B cell (primary cell): ENCODE results near the gene PCDHB16. TPM values are rescaled to one million over a fixed set of nuclear protein-coding genes. Genes with fewer than 3 reads are reported as not detected.
"Not testable (repeated sequence)": the region's sequence is repeated elsewhere in the genome, so short reads cannot be mapped to it uniquely, and the experiment has no call there.

Source experiments
- ATAC-seq: fragments of 200-7000 bp; cut with Tn5 transposase; one replicate; pipeline ENCODE4 v1.10.0; 2021; ENCODE audit warnings: low read depth, mild to moderate bottlenecking, moderate number of reproducible peaks, moderate library complexity
- CTCF ChIA-PET: fragments of 350-600 bp; sonication (Branson Sonifier 250); formaldehyde crosslinking; loops from one replicate; lab custom pipeline; 2021; ENCODE audit warnings: antibody characterized with exemption, inconsistent platforms; lab: Charles Lee
- POLR2A ChIA-PET: fragments of 350-600 bp; sonication (Branson Sonifier 250); formaldehyde crosslinking; loops from one replicate; lab custom pipeline; 2021; ENCODE audit warnings: antibody characterized with exemption; lab: Charles Lee
- DNase-seq: peaks from one replicate; pipeline ENCODE4 v3.0.0; 2013
- H2AFZ ChIP-seq: 2 replicates; pipeline ENCODE4 v1.6.1; 2012; ENCODE audit warnings: mild to moderate bottlenecking, low read depth, low read length; ENCODE audit not compliant: insufficient read depth, poor library complexity, severe bottlenecking
- H3K27ac ChIP-seq, 2 donors: 1 replicate in 1 of 2; 2 replicates in 1 of 2; pipeline ENCODE4 v1.5.1; 2012 to 2013; ENCODE audit warnings: low read length in 2 of 2, mild to moderate bottlenecking in 2 of 2, moderate library complexity in 1 of 2
- H3K27me3 ChIP-seq, 4 experiments: fragments of 200-600 bp in 1 of 4; sonication (generic) in 1 of 4; replicated peaks in 1 of 4; 1 replicate in 2 of 4; 2 replicates in 2 of 4; pipeline versions ENCODE4 v1.6.1 to v1.7.0; 2013 to 2016; ENCODE audit warnings: low read length in 3 of 4, mild to moderate bottlenecking in 2 of 4, mixed read lengths in 1 of 4, moderate library complexity in 1 of 4; ENCODE audit not compliant: insufficient read depth in 4 of 4, control insufficient read depth in 3 of 4; ENCODE audit errors: control extremely low read depth in 1 of 4
- H3K36me3 ChIP-seq, 2 experiments: replicated peaks in 1 of 2; 1 replicate in 1 of 2; 2 replicates in 1 of 2; pipeline versions ENCODE4 v1.6.1 to v1.7.1; 2013; ENCODE audit warnings: low read length in 1 of 2; ENCODE audit not compliant: insufficient read depth in 2 of 2, control insufficient read depth in 1 of 2; ENCODE audit errors: control extremely low read depth in 1 of 2, extremely low read depth in 1 of 2
- H3K4me1 ChIP-seq, 2 donors: fragments of 200-600 bp in 1 of 2; sonication (generic) in 1 of 2; 1 replicate in 1 of 2; 2 replicates in 1 of 2; pipeline versions ENCODE4 v1.5.1 to v1.6.1; 2013 to 2017; ENCODE audit warnings: low read length in 2 of 2; ENCODE audit not compliant: control insufficient read depth in 2 of 2, insufficient read depth in 2 of 2
- H3K4me2 ChIP-seq: replicated peaks from 2 replicates; pipeline ENCODE3; 2012; ENCODE audit warnings: mild to moderate bottlenecking, low read depth, low read length; ENCODE audit not compliant: poor library complexity, severe bottlenecking
- H3K4me3 ChIP-seq, 5 experiments: fragments of 200-600 bp in 1 of 5; sonication (generic) in 1 of 5; 1 replicate in 3 of 5; 2 replicates in 2 of 5; pipeline versions ENCODE4 v1.5.1 to v1.7.0; 2011 to 2016; ENCODE audit warnings: low read length in 4 of 5, mild to moderate bottlenecking in 4 of 5, low read depth in 2 of 5, control low read depth in 1 of 5, moderate library complexity in 1 of 5; ENCODE audit not compliant: insufficient read depth in 1 of 5; ENCODE audit errors: control extremely low read depth in 1 of 5, extremely low read depth in 1 of 5
- H3K79me2 ChIP-seq: fragments of 200-600 bp; sonication (generic); one replicate; pipeline ENCODE4 v1.6.0; 2016; ENCODE audit warnings: low read length; ENCODE audit not compliant: control insufficient read depth, insufficient read depth
- H3K9ac ChIP-seq: fragments of 200-600 bp; sonication (generic); 2 replicates; pipeline ENCODE4 v1.6.1; 2017; ENCODE audit warnings: mild to moderate bottlenecking, low read length, moderate library complexity
- H3K9me3 ChIP-seq, 3 donors: one replicate each; pipeline versions ENCODE4 v1.6.1 to v1.7.1; 2013; ENCODE audit warnings: low read length in 2 of 3; ENCODE audit not compliant: control insufficient read depth in 2 of 3, insufficient read depth in 1 of 3; ENCODE audit errors: control extremely low read depth in 1 of 3
- H4K20me1 ChIP-seq: 2 replicates; pipeline ENCODE4 v1.6.0; 2012; ENCODE audit warnings: mild to moderate bottlenecking, low read length; ENCODE audit not compliant: insufficient read depth, control insufficient read depth, poor library complexity, severe bottlenecking
- H3K27ac Mint-ChIP-seq: one replicate; pipeline ENCODE4 v1.8.0; 2021; ENCODE audit warnings: mixed read lengths
- H3K27me3 Mint-ChIP-seq: one replicate; pipeline ENCODE4 v1.8.0; 2021; ENCODE audit warnings: mixed read lengths
- H3K4me1 Mint-ChIP-seq: one replicate; pipeline ENCODE4 v1.8.0; 2021; ENCODE audit warnings: mixed read lengths
- H3K4me3 Mint-ChIP-seq: one replicate; pipeline ENCODE4 v1.8.0; 2021; ENCODE audit warnings: mixed read lengths
- H3K9me3 Mint-ChIP-seq: one replicate; pipeline ENCODE4 v1.8.0; 2022; ENCODE audit warnings: mixed read lengths; ENCODE audit not compliant: insufficient read depth
- EZH2 ChIP-seq: IDR thresholded peaks from 2 replicates; pipeline ENCODE4 v1.6.1; 2012; ENCODE audit warnings: borderline replicate concordance, low read depth, mild to moderate bottlenecking, moderate library complexity, low read length; ENCODE audit not compliant: insufficient read depth, poor library complexity, severe bottlenecking
- WGBS: methylation state at CpG from one replicate; pipeline ENCODE4 v1.1.5; 2013; ENCODE audit warnings: missing lambda C conversion rate; ENCODE audit not compliant: insufficient coverage; 5-methylcytosine and 5-hydroxymethylcytosine counted together
- intact Hi-C: fragments of 100-400 bp; cut with micrococcal nuclease; formaldehyde crosslinking; loops from one replicate; pipeline ENCODE4 v1.10.0; 2022
- polyA plus RNA-seq: library from polyadenylated mRNA; depleted of rRNA; stranded (reverse); fragments of >200 nt; gene quantifications from 2 replicates; pipeline ENCODE4 v1.2.3, GENCODE V29; 2012
- total RNA-seq, 2 donors: library from RNA; stranded (reverse); fragments of 120-200 nt in 1 of 2; gene quantifications; 1 replicate in 1 of 2; 2 replicates in 1 of 2; pipeline versions ENCODE4 v1.2.3 to v1.2.4, GENCODE V29; 2013 to 2022
- TF ChIP-seq, protein P1 (sequence below): fragments of 200-600 bp; IDR thresholded peaks from one replicate; pipeline ENCODE4 v1.8.0; 2022; ENCODE audit warnings: antibody characterized with exemption, mild to moderate bottlenecking

PCDHB16 gene
- total and polyA plus RNA-seq, 2 donors (not counting 1 experiment from before 2014, with no cell fraction given): not detected

DNA sequence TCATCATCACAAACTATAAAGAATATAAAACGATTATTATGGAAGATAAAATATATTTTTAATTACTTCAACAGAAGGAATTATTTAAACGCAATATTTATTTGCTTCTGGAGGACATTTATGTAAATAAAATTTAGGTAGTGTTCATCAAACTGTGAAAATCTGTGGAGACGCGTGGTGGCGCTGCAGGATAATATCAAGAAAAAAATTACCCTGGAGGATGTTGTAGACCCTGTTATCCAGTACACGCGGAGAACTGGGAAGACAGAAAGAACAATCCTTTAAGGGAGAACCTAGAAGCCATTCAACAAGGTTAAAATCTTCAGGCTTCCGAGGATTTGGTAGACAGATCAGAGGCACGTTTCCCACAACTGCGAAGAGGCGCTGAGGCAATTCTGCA lies 26.3 kb downstream of the PCDHB16 start, which contains the start of gene PCDHB12:
Gene PCDHB12, plus strand, starts transcription at position 242 of the 400 bp plus-strand sequence. CDS start 189 bp downstream, outside the sequence.
- no peak within 1 kb of the TSS for H3K27ac Mint-ChIP-seq
- ATAC-seq (no peak), DNase-seq (no peak)
- WGBS: 46% methylated on average over 7 of the region's 11 CpGs
- ChIA-PET CTCF (interaction anchor here (1.0 kb wide), 1 partner anchor 315 kb away, joined by 3 read pairs; no protein-coding TSS in a partner anchor), POLR2A (no interaction called here)
- Histone ChIP-seq H3K4me2 (no peak within 1 kb of the TSS), H3K36me3 (no peaks in the 10 kb centered on the region), H3K9me3 (peaks cover 0 to 8% (median 0%) of the 10 kb centered on the region in 3 donors), H3K4me1 (no peaks in the 10 kb centered on the region), H3K27ac (no peak within 1 kb of the TSS), H3K79me2 (no peaks in the 10 kb centered on the region), H4K20me1 (no peaks in the 10 kb centered on the region), H3K27me3 (peaks cover 0 to 19% (median 12%) of the 10 kb centered on the region in 4 experiments), H3K4me3 (no peak within 1 kb of the TSS), H2AFZ (no peak within 1 kb of the TSS), H3K9ac (no peak within 1 kb of the TSS)
- intact Hi-C loops: no loop called here
- peaks cover 45% of the 10 kb centered on the region for H3K27me3 Mint-ChIP-seq
- H3K4me3 Mint-ChIP-seq: no peak within 1 kb of the TSS
- no peaks in the 10 kb centered on the region for H3K4me1 Mint-ChIP-seq
- TF ChIP-seq, protein P1, sequence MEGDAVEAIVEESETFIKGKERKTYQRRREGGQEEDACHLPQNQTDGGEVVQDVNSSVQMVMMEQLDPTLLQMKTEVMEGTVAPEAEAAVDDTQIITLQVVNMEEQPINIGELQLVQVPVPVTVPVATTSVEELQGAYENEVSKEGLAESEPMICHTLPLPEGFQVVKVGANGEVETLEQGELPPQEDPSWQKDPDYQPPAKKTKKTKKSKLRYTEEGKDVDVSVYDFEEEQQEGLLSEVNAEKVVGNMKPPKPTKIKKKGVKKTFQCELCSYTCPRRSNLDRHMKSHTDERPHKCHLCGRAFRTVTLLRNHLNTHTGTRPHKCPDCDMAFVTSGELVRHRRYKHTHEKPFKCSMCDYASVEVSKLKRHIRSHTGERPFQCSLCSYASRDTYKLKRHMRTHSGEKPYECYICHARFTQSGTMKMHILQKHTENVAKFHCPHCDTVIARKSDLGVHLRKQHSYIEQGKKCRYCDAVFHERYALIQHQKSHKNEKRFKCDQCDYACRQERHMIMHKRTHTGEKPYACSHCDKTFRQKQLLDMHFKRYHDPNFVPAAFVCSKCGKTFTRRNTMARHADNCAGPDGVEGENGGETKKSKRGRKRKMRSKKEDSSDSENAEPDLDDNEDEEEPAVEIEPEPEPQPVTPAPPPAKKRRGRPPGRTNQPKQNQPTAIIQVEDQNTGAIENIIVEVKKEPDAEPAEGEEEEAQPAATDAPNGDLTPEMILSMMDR: no peak
- no peak for TF ChIP-seq EZH2
- no peaks in the 10 kb centered on the region for H3K9me3 Mint-ChIP-seq

DNA sequence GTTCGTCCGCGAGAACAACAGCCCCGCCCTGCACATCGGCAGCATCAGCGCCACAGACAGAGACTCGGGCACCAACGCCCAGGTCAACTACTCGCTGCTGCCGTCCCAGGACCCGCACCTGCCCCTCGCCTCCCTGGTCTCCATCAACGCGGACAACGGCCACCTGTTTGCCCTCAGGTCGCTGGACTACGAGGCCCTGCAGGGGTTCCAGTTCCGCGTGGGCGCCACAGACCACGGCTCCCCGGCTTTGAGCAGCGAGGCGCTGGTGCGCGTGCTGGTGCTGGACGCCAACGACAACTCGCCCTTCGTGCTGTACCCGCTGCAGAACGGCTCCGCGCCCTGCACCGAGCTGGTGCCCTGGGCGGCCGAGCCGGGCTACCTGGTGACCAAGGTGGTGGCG lies 28.1 kb downstream of the PCDHB16 start:
- ATAC-seq, intact Hi-C loops, H3K9me3 Mint-ChIP-seq, POLR2A ChIA-PET, H3K4me3 Mint-ChIP-seq, H3K4me1 ChIP-seq, H4K20me1 ChIP-seq, H3K4me3 ChIP-seq, H3K27ac ChIP-seq, H3K4me1 Mint-ChIP-seq, H3K36me3 ChIP-seq, H3K79me2 ChIP-seq, H3K4me2 ChIP-seq, H3K27ac Mint-ChIP-seq, H2AFZ ChIP-seq, H3K9ac ChIP-seq, DNase-seq, CTCF ChIA-PET: not testable (repeated sequence)
- peaks cover 0 to 19% (median 11%) of the 10 kb centered on the region in 4 experiments for H3K27me3 ChIP-seq
- peaks cover 48% of the 10 kb centered on the region for H3K27me3 Mint-ChIP-seq
- peaks cover 0 to 11% (median 4%) of the 10 kb centered on the region in 3 donors for H3K9me3 ChIP-seq
- 49% methylated on average over 21 of the region's 39 CpGs for WGBS

DNA sequence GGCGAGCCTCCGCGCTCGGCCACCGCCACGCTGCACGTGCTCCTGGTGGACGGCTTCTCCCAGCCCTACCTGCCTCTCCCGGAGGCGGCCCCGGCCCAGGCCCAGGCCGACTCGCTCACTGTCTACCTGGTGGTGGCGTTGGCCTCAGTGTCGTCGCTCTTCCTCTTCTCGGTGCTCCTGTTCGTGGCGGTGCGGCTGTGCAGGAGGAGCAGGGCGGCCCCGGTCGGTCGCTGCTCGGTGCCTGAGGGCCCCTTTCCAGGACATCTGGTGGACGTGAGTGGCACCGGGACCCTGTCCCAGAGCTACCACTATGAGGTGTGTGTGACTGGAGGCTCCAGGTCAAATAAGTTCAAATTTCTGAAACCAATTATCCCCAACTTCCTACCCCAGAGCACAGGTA lies 28.7 kb downstream of the PCDHB16 start:
- POLR2A ChIA-PET, CTCF ChIA-PET: not testable (repeated sequence)

More for the DNA sequence above, 28.7 kb downstream of the PCDHB16 start:
- H3K36me3 ChIP-seq, H3K27ac ChIP-seq, H3K4me1 Mint-ChIP-seq, H3K9ac ChIP-seq, H2AFZ ChIP-seq, DNase-seq, H3K79me2 ChIP-seq, intact Hi-C loops, H3K4me2 ChIP-seq, ATAC-seq, H3K27ac Mint-ChIP-seq, H3K4me3 ChIP-seq, H3K4me3 Mint-ChIP-seq, H4K20me1 ChIP-seq, H3K4me1 ChIP-seq, H3K9me3 Mint-ChIP-seq: not testable (repeated sequence)
- WGBS: 22% methylated on average over 11 of the region's 27 CpGs
- Histone ChIP-seq H3K9me3 (peaks cover 0 to 16% (median 4%) of the 10 kb centered on the region in 3 donors), H3K27me3 (peaks cover 0 to 15% (median 11%) of the 10 kb centered on the region in 4 experiments)
- H3K27me3 Mint-ChIP-seq: peaks cover 48% of the 10 kb centered on the region
